ENCODE measurements around the gene OXSM.

Gene OXSM

DNA sequence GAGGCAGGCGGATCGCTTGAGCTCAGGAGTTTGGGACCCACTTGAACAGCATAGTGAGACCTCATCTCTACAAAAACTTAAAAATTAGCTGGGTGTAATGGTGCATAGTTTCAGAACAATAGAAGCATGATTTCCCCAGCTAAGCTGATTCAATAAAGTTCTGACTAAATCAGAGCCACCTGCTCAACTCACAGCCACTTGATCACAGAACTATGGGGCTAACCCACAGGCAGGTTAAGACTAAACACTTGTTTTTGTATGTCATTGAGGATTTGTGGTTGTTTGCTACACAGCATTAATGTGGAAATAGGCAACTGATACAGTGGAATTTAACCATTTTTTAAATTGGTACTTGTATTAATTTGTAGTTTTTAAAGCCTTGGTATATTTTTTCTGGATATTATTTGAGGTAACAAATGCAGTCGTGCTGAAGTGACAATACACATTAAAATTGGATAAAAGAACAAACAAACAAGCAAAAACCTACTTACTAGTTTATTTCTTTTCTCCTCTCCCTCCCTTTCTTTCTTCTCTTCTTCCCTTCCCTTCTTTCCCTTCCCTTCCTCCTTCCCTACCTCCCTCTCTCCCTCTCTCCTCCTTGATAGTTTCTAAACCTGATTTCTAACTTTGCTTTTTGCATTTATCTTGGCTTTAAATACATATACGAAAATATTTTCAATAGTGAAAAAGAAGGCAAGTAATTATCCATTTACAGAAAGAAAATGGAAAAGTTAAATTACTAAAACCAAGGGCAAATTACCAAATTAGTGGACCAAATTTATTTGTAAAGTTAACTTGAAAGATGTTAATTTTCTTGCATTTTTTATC is 32.1 kb downstream of the OXSM start:
- TF ChIP-seq, protein P1, sequence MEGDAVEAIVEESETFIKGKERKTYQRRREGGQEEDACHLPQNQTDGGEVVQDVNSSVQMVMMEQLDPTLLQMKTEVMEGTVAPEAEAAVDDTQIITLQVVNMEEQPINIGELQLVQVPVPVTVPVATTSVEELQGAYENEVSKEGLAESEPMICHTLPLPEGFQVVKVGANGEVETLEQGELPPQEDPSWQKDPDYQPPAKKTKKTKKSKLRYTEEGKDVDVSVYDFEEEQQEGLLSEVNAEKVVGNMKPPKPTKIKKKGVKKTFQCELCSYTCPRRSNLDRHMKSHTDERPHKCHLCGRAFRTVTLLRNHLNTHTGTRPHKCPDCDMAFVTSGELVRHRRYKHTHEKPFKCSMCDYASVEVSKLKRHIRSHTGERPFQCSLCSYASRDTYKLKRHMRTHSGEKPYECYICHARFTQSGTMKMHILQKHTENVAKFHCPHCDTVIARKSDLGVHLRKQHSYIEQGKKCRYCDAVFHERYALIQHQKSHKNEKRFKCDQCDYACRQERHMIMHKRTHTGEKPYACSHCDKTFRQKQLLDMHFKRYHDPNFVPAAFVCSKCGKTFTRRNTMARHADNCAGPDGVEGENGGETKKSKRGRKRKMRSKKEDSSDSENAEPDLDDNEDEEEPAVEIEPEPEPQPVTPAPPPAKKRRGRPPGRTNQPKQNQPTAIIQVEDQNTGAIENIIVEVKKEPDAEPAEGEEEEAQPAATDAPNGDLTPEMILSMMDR (conservative IDR thresholded peaks at IDR 0.05; ENCODE audit: low read length) = no peak
- TF ChIP-seq EZH2phosphoT487 (IDR thresholded peaks at IDR 0.05; ENCODE audit: borderline replicate concordance) = no peak
- Histone ChIP-seq H3K4me1 (ENCODE audit: insufficient read depth, low read length, poor library complexity, severe bottlenecking) (peaks cover 36% of the 10 kb centered on the region), H3F3A (ENCODE audit: low read depth) (0 out of 2 replicates have a peak, but pooled peaks cover 3% of the 10 kb centered on the region), H3K9ac (ENCODE audit: low read depth, low read length, poor library complexity, severe bottlenecking) (no peak overlapping the region), H3K36me3 (ENCODE audit: insufficient read depth, low read length) (no peaks in the 10 kb centered on the region), H4K20me1 (ENCODE audit: insufficient read depth, low read length, poor library complexity, severe bottlenecking) (no peaks in the 10 kb centered on the region), H2AFZ (ENCODE audit: low read length) (no peak overlapping the region), H3K9me2 (replicated peaks; ENCODE audit: low read depth, low read length) (no peaks in the 10 kb centered on the region), H3K4me3 (ENCODE audit: low read length, poor library complexity, severe bottlenecking) (no peak overlapping the region), H3K79me2 (ENCODE audit: insufficient read depth, low read length) (no peaks in the 10 kb centered on the region), H3K27me3 (ENCODE audit: insufficient read depth, low read length, poor library complexity, severe bottlenecking) (no peaks in the 10 kb centered on the region), H3K9me3 (ENCODE audit: insufficient read depth, low read depth, low read length) (no peaks in the 10 kb centered on the region), H3K4me2 (ENCODE audit: low read depth, low read length, poor library complexity, severe bottlenecking) (no peak overlapping the region)

DNA sequence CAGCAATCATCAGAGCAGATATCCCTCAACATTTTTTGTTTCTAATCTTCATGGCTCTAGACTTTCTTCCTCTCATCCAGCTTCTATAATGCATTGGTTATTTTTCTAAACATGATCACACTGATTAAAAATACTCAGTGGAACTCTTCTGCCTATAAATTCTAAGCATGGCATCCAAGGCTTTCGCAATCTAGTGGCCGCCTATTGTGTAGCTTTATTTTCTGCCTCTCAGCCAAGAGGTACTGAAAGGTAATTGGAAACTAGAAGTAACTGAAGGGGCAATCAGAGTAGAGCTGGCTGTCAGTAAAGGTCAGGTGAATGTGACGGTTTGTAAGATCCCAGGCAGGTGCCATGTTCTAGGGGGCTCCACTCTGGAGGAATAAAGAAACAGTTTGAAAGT is 33.4 kb downstream of the OXSM start:
- Histone ChIP-seq H2AFZ (ENCODE audit: low read length) (no peak overlapping the region), H3K9me3 (ENCODE audit: insufficient read depth, low read depth, low read length) (no peaks in the 10 kb centered on the region), H3K9me2 (replicated peaks; ENCODE audit: low read depth, low read length) (no peaks in the 10 kb centered on the region), H3K4me1 (ENCODE audit: insufficient read depth, low read length, poor library complexity, severe bottlenecking) (peaks cover 29% of the 10 kb centered on the region), H3K4me2 (ENCODE audit: low read depth, low read length, poor library complexity, severe bottlenecking) (no peak overlapping the region), H3F3A (ENCODE audit: low read depth) (0 out of 2 replicates have a peak, but pooled peaks cover 3% of the 10 kb centered on the region), H3K27me3 (ENCODE audit: insufficient read depth, low read length, poor library complexity, severe bottlenecking) (no peaks in the 10 kb centered on the region), H3K4me3 (ENCODE audit: low read length, poor library complexity, severe bottlenecking) (no peak overlapping the region), H3K36me3 (ENCODE audit: insufficient read depth, low read length) (no peaks in the 10 kb centered on the region), H3K79me2 (ENCODE audit: insufficient read depth, low read length) (no peaks in the 10 kb centered on the region), H4K20me1 (ENCODE audit: insufficient read depth, low read length, poor library complexity, severe bottlenecking) (no peaks in the 10 kb centered on the region), H3K9ac (ENCODE audit: low read depth, low read length, poor library complexity, severe bottlenecking) (no peak overlapping the region)
- TF ChIP-seq EZH2phosphoT487 (IDR thresholded peaks at IDR 0.05; ENCODE audit: borderline replicate concordance) = no peak
- TF ChIP-seq, protein P1 (conservative IDR thresholded peaks at IDR 0.05; ENCODE audit: low read length) = no peak

DNA sequence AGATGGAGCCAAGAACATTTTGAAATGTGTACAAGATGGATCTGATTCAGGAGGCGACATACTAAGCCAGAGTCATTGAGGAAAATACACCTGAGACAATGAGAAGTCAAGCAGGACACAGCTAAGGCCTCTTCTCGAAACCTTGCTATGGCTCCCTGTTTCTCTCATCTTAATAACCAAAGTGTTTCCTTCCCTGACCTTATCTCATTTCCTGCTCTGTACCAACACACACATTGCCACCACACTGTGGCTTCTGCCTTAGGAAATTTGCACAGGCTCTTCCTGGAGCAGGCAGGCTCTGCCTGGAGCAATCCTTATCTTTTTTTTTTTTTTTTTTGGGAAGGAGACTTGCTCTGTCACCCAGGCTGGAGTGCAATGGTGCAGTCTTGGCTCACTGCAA is 36.6 kb downstream of the OXSM start:
- no peaks in the 10 kb centered on the region for H3K9me2 ChIP-seq (replicated peaks; ENCODE audit: low read depth, low read length)
- no peaks in the 10 kb centered on the region for H4K20me1 ChIP-seq (ENCODE audit: insufficient read depth, low read length, poor library complexity, severe bottlenecking)
- H3K9ac ChIP-seq (ENCODE audit: low read depth, low read length, poor library complexity, severe bottlenecking) = no peak overlapping the region
- H3K4me2 ChIP-seq (ENCODE audit: low read depth, low read length, poor library complexity, severe bottlenecking) = peak overlapping the region; percentile 83
- no peaks in the 10 kb centered on the region for H3K36me3 ChIP-seq (ENCODE audit: insufficient read depth, low read length)
- no peaks in the 10 kb centered on the region for H3K27me3 ChIP-seq (ENCODE audit: insufficient read depth, low read length, poor library complexity, severe bottlenecking)
- TF ChIP-seq EZH2phosphoT487 (IDR thresholded peaks at IDR 0.05; ENCODE audit: borderline replicate concordance) = no peak
- TF ChIP-seq, protein P1 (conservative IDR thresholded peaks at IDR 0.05; ENCODE audit: low read length) = no peak
- no peaks in the 10 kb centered on the region for H3K9me3 ChIP-seq (ENCODE audit: insufficient read depth, low read depth, low read length)
- H3K4me3 ChIP-seq (ENCODE audit: low read length, poor library complexity, severe bottlenecking) = peak overlapping the region; percentile 52
- peaks cover 29% of the 10 kb centered on the region for H3K4me1 ChIP-seq (ENCODE audit: insufficient read depth, low read length, poor library complexity, severe bottlenecking)
- 0 out of 2 replicates have a peak, but pooled peaks cover 3% of the 10 kb centered on the region for H3F3A ChIP-seq (ENCODE audit: low read depth)
- H2AFZ ChIP-seq (ENCODE audit: low read length) = no peak overlapping the region
- no peaks in the 10 kb centered on the region for H3K79me2 ChIP-seq (ENCODE audit: insufficient read depth, low read length)
